ENCODE measurements around the gene MBP.

MBP gene

GRCh38 chr18:77079088-77079487, 53.5 kb downstream of the MBP start:
- DNase-seq: no peak

- DNase-seq: no peak
Observed at GRCh38 chr18:77078690-77079070, 53.9 kb downstream of the MBP start.

- DNase-seq: no peak
Observed at GRCh38 chr18:77077941-77078689, 54.5 kb downstream of the MBP start.

DNA sequence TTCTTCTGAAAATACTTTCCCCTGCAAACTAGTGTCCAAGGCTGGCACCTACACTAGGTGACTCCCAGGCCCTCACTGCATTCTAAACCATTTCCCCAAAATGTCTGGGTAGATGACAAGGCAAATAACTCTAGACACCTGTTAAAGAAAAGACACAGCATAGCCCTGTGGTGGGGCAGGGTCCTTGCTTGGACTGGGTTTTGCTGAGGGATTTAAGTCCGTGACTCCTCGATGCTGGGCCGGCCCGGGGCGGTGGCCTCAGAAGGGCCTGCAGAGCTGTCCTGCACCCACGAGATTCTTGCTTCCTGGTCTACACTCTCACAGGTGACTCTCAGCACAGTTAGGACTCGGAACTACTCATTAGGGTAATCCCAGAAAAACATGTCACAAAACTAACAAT, 55.2 kb downstream of the MBP start:
- no peak for DNase-seq

DNA sequence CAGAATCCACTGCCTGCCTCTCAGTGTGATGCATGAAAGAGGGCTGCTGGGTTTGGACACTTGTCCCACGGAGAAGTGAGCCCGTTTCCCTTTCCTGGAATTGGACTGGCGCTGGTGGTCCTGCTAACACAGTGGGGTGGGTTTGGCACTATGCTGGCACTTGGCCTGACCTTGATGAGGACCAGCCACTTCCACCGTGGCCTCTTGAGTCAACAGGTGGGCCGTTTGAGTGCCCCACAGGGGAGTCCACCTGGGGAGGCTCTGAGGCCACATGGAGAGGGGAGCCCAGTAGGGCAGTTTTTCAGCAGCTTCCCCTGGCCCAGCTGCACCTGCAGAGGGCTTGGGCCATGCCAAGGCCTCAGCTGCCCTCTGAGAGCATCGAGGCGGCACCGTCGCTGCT, 56.5 kb downstream of the MBP start:
- no peak for DNase-seq

DNA sequence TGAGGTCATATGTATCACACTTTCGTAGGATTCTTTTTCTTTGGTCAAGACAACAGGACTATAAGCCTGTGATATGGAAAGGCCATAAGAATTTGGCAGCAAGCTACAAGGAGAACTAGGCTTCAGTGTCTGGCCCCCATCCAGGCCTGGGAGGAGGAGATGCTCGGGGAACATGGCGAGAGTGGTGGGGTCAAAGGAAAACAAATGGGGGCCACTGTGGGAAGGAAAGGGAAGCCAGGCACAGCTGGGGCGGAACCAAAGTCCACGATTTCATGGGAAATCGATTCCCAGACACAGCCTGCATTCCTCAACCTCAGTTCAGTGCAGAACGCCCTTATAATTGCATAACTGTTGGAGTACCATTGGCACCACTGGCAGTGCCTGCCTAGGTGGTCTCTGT, 58.2 kb downstream of the MBP start:
- DNase-seq: no peak

GRCh38 chr18:77073336-77074093, 59.1 kb downstream of the MBP start:
- DNase-seq: peak in 1 of 2 donors; percentile 67

DNA sequence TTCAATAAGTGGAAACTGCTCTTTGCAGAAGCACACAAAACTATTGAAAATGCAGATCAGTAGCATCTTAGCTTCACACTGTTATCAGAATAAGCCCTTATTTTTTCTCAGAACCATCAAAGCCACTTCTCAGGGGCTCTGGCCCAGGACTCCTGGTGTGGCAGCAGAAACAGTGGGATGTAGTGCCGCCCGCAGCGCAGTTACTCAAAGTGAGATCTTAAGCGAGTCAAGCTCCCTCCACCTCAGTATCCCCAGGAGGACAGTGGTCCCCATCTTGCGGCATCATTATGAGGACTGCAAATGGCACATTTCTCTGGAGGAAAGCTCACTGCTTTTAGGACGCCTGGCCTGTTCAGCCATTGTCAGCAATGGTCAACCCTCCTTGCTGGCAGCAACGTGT, 60.0 kb downstream of the MBP start:
- DNase-seq: no peak

DNA sequence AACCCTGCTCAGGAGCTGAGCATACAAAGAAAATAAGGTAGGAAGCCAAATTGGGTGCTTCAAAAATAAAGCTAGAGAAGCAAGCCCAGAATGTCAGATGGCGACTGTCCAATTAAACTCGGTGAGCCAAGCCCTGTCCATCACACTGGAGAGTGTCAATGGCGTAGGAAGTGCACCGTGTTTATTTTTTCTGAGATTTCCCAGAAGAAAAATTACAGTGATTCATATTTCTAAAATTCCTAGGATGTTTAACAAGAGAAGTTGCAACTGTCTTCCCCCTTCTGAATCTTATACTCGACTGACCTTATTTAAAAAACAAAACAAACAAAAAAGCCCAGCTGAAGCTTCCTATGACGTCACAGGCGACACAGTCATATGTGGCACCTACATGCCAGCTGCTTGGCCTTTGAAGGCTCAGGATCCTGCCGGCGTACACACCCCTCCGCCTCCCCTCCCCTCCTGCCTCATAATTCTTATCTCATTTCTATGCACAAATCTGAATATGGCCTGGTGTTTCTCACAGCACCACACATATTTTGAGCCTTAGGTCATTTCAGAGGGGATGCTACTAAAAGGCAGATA, 60.8 kb downstream of the MBP start:
- DNase-seq: peak; percentile 74 to 82

DNA sequence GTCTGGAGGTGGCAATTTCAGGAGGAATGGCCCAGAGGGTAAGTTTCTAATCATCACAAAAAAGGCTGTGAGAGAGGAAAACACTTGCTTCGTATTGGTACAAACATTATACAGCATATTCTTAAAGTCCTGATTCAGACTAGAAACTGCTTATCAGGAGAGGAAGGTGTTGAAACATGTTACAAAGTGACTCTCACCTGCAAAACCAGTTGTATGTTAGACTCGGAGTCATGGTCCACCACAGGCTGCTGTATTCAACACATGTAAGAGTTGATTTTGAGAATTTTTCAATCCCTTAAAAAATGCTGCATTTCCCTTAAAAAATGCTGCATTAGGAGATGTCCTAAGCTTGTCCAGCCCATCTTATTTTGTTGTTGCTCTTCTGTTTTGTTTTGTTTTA, 61.5 kb downstream of the MBP start:
- DNase-seq: no peak

DNA sequence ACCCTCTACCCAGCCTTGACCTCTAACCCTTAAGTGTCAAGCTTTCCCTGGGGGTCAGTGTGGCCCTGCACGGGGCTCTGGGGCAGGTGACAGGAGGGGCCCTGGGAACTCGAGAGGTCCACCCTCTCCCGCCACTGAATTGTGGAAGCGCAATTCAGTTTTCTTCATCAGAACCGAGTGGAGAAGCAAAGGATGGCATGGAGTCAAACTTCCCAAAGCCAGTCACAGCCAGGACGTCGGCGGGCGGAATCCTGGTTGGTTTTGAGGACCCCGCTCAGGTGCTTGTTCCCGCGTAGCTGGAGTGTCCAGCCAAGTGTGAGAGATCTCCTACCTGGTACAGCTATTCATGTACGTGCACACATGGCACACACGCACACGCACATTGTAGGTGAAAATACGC, 62.0 kb downstream of the MBP start:
- DNase-seq: no peak

- DNase-seq: peak; percentile 60 to 77
Observed at GRCh38 chr18:77069931-77070330, 62.7 kb downstream of the MBP start.

DNA sequence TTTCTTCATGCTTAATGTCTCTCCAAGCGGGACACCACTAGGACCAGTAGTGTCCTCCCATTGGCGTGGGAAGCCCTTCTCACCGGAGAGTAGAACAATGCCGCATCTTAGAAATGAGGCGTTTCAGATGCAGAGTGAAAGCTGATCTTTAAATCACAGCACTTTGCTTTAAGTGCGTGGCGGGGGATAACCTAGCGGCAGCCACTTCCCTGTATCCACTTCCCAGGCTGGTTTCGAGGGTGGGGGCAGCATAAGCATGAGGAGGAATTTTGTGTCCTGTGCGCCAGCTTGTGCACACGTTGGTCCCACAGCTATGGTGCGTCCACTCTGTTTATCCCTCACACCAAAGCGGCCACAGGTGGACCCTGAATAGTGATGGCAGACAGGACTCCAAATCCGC, 63.1 kb downstream of the MBP start:
- no peak for DNase-seq

DNA sequence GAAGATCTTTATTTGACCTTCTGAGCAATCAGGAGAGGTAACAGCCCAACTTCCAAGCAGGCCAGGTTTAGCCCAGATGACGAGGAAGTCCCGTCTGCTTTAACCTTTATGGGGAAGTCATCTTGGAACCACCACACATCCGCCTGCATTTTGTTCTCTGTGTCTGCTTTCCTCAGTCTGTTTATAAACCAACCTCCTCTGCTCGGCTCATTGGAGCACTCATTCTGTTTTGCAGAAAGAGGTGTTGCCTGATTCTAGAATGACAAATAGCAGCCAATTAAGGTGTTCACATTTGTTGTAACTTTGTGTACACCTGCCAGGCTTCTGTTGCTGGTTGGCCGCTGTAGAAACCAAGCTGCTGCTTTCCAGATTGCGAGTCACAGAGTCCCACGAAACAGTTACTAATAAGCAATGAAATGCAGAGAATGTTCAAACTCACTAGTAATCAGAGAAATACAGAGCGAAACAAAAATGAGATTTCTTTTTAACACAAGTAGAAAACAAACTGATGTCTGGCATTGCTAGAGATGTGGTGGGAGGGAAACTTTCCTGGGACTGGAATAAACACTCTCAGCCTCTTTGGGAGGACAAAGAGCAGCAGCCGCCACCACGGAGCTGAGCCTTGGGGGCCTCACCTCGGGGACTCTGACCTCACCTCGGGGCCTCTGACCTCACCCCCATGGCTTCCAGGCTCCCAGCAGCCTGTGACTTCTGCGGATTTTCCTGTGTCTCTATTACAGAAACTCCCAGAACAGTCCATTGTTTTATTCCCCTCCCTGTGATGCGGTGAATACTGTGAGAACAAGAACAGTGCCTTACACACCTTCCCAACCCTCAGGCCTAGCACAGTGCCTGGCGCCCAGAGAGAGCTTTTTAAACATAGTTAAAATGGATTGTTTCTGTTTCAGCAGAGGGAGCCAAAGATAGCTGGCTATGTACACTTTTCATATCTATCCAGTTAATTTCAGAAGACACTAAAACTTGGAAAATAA, 64.0 kb downstream of the MBP start:
- DNase-seq: peak; percentile 53 to 73

- DNase-seq: peak; percentile 82 to 84
Observed at GRCh38 chr18:77067291-77068061, 65.1 kb downstream of the MBP start.

DNA sequence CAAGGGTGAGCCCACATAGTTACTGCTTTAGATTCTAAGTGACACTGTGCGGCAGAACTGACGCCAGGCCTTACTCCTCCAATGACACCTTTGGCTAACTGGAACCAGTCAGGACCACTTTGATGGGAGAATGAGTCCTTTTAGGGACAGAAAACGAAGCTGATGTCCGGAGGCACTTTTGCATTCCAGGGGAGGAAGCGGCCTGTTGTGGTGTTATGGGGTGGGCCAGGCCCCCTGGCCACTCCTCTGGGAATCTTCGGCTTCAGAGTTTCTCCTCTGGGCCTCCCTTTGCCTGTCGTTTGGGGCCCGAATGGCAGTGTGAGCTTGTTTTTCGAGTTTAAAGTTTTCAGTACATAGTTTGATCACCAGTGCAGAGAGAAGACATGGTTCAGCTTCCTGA, 65.9 kb downstream of the MBP start:
- no peak for DNase-seq

- no peak for DNase-seq
Observed at GRCh38 chr18:77066101-77066500, 66.5 kb downstream of the MBP start.

- peak; percentile 59 to 80 for DNase-seq
Observed at GRCh38 chr18:77065221-77065981, 67.2 kb downstream of the MBP start.

DNA sequence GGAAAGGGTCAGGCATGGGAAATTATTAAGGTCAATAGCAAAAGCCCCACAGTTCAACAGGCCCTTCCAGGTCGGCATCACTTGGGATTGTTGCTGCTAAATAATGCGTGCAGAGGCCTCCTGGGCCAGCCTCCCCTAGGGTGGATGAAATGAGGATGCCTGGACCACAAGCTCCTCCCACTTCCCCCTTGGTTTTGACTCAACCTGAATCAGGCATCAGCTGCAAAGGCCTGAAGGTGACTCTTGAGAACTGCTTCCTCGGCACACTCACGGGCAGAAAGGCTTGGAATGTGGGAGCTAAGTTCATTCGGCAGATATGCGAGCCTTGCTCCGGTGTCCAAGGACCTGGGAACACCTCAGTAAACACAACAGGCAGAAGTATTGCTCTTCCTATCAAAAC, 69.3 kb downstream of the MBP start:
- DNase-seq: peak; percentile 76 to 79

DNA sequence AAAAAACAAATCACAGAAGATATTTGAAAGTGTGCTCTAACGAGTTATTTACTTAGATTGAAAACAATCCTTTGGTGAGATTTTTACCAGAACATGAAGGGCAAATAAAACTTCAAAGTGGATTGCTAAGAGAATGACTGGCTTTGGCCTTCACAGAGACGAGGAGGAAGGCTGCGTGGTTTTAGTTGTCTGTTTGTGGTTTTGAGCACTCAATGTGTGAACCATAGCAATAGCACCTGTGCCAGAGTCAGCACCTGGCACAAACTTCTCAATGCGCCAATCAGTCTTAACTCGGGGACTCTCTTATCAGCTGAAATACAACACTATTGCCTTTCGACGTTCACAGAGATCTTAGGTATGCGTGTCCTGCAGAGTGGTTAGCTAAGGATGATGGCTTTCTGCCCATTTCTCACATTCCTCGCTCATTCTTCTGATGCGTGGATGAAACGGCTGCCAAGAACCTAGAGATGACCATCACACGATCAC, 70.0 kb downstream of the MBP start:
- peak; percentile 74 to 85 for DNase-seq

- DNase-seq: peak; percentile 55 to 67
Observed at GRCh38 chr18:77061946-77062517, 70.6 kb downstream of the MBP start.

Measured in CD4-positive, alpha-beta T cell treated with Interferon alpha-2 for 1 hour (primary cell).